ENCODE measurements around the gene MAPK7.

Gene MAPK7

DNA sequence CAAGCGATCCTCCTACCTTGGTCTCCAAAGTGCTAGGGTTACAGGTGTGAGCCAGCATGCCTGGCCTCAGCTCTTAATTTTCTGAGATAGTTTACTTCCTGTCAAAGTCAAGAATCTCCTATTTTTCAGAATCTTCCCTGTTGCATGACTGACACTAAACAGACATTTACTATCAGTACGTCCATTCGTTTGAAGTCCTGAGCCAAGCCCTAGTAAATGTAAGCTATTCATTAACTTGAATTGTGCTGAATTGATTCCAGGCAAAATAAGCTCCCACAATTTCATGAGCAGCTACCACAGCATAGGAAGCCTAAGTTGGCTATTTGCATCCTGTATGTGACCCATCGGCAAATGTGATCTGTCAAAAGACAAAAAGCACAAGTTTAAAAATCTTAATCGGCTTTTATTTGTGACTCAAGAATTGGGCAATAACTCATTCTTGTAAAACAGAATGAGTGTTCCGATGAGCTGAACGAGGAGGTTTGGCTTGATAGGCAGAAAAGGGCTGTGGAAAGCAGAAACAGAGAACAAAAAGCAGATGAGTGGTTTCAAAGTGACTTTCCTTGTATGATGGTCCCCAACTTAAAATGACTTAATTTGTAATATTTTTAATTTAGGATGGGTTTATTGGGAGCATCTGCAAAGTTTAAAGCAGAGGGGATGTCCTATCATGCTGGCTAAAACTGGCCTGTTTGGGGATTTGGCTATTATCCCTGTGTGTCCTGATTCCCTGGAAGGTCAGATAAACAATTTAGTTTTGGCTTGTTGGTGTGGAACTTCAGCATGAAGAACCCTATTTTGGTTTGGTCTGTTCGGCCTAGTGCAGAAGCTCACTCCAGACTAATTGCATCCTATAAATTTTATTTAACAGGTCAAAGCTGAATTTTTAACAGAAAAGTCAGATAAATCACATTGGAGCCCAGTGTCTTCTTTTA is 46.9 kb downstream of the MAPK7 start:
- DNase-seq: no peak

DNA sequence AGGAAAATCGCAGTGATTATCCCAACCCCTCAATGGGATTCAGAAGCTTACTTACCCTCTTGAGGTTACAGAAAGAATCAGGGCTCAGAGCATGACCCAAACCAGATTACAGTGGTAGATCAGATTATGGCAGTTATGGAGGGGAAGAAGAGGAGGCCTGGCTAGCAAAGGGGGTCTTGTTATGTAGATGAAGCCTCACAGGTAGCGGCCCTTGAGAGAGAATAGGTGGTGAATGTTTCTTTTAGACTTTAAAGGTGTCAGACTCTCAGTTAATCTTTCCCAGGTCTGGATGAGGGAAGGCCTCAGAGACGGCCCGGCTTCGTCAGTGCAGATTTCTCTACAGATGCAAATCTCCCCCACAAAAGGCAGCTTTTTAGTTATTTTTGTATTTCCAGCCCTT is 48.3 kb downstream of the MAPK7 start:
- no peak for DNase-seq

DNA sequence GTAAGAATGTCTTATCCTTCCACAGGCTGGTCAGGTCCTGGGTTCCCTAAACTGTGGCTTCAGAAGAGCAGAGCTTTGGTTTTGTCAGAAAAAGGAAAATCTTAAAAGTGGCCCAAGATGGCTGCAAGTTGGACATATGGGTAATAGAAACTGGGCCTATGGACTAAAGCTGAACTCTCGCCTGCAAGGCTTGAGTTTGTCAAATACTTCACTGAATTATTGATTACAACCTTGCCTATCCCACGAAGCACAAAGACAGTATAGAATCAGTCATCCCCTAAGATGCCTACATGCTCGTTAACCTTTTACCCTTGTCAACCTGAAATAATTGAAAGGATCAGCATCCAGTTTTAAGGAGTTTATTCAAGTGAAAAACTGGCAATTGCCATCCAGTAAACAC is 53.4 kb downstream of the MAPK7 start:
- DNase-seq: no peak
